HAP-1 (cell line): ENCODE data around the gene CNTN5.

Source experiments
- DNase-seq, 2 experiments: peaks; one replicate each; pipeline ENCODE4 v3.0.0-alpha.2; 2016 to 2020; ENCODE audit warnings: low spot score in 2 of 2
- H3K27me3 ChIP-seq: fragments of 250-450 bp; sonication (Bioruptor Pico); 2 replicates; pipeline ENCODE4 v1.5.1; 2020; ENCODE audit warnings: low read depth, mild to moderate bottlenecking, moderate library complexity
- H3K36me3 ChIP-seq: fragments of 250-450 bp; sonication (Bioruptor Pico); replicated peaks from 2 replicates; pipeline ENCODE4 v1.5.1; 2020; ENCODE audit warnings: mild to moderate bottlenecking
- H3K4me1 ChIP-seq: fragments of 250-450 bp; sonication (Bioruptor Pico); 2 replicates; pipeline ENCODE4 v1.5.1; 2020; ENCODE audit warnings: mild to moderate bottlenecking
- H3K4me3 ChIP-seq: fragments of 250-450 bp; sonication (Bioruptor Pico); 2 replicates; pipeline ENCODE4 v1.5.1; 2020; ENCODE audit warnings: mild to moderate bottlenecking, moderate library complexity
- H3K9me3 ChIP-seq: fragments of 250-450 bp; sonication (Bioruptor Pico); 2 replicates; pipeline ENCODE4 v1.5.1; 2020; ENCODE audit warnings: mild to moderate bottlenecking, moderate library complexity
- in situ Hi-C: fragments of 300-500 bp; cut with MboI; formaldehyde crosslinking; loops from 3 replicates; pipeline ENCODE4 v1.14.3; 2020; ENCODE audit warnings: low sequenced_read_pairs, inconsistent platforms, mixed read lengths

The CNTN5 gene

DNA sequence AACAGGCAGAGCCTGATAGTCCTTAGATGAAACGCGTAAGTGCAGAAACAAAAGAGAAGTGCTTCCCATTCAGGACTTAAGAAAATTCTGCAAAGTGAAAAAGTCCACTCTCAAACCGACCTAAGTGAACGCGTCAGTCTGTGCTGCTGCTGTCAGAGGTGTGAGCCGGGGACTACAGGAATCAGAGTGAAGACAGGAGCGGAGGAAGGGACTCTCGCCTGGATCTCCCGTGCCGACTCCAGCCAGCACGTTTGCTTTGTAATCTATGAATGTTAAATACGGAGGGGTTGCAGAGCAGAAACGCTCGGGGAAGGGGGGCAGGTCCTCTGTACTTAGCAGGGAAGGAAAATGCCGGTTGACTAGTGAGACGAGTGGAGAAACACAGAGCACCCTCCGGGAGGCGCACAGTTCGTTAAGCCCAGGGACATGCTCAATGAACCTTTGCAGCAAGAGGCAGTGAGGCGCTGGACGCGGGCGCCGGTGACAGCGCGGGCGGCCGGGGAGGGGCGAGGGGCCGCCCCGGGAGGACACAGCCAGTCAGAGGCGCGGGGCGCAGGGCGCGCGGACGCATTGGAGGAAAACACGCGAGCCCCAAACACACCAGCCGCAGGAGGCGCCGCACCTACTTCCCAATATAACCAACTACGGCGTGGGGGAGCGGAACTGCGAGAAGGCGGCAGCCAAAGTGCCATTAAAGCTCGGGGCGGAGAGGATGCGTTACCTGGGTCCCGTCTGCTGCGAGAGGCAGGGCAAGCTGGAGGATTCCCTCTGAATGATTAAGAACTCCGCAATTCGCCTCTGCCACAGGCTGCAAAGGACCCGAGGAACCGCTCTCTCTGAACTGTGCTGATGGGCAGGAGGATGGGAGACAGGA, at the start of gene CNTN5:
TSS of gene CNTN5 (plus strand) at position 598 of the 874 bp plus-strand sequence.
- H3K9me3 ChIP-seq, result no peaks in the 10 kb centered on the region
- peaks cover 43% of the 10 kb centered on the region for H3K27me3 ChIP-seq
- DNase-seq, result peak in 1 of 2 experiments; percentile 35
- in situ Hi-C loops, result no loop called here
- H3K4me1 ChIP-seq, result no peaks in the 10 kb centered on the region
- no peak within 1 kb of the TSS for H3K4me3 ChIP-seq
- no peaks in the 10 kb centered on the region for H3K36me3 ChIP-seq

- DNase-seq, result no peak
- Histone ChIP-seq H3K36me3 (no peaks in the 10 kb centered on the region), H3K4me1 (no peaks in the 10 kb centered on the region), H3K9me3 (no peaks in the 10 kb centered on the region), H3K4me3 (no peak overlapping the region), H3K27me3 (no peaks in the 10 kb centered on the region)
- in situ Hi-C loops, result no loop called here
These were observed 41.5 kb upstream of the CNTN5 start for GRCh38 chr11:98979205-98979604.

- in situ Hi-C loops, result no loop called here
- Histone ChIP-seq H3K4me1 (no peaks in the 10 kb centered on the region), H3K9me3 (no peaks in the 10 kb centered on the region), H3K36me3 (no peaks in the 10 kb centered on the region), H3K4me3 (no peak overlapping the region), H3K27me3 (peaks cover 19% of the 10 kb centered on the region)
- peak in 1 of 2 experiments; percentile 39 for DNase-seq
These were observed 4.9 kb upstream of the CNTN5 start for GRCh38 chr11:99015634-99016454.

DNA sequence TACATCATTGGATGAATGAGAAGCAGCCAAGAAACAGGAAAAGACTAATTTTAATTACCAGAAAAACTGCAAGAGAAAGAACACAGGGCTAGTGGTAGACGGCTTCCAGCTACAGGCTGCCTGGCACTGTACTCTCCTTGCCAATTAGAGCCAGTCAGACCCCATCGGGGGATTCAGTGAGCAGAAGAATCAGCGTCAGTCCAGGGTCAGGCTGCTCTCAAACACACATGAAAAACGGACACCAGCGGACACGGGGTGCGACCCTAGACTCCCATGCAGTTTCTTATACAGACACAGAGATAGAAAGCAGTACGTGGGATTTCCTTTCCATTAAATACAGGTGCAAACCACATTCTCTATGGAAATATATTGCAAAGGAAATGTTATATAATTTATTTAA, 1.1 kb upstream of the CNTN5 start:
- DNase-seq, result no peak
- no peak overlapping the region for H3K4me3 ChIP-seq
- no peaks in the 10 kb centered on the region for H3K4me1 ChIP-seq
- in situ Hi-C loops, result no loop called here
- H3K36me3 ChIP-seq, result no peaks in the 10 kb centered on the region
- H3K27me3 ChIP-seq, result peaks cover 43% of the 10 kb centered on the region
- no peaks in the 10 kb centered on the region for H3K9me3 ChIP-seq

- H3K4me3 ChIP-seq, result no peak overlapping the region
- no peaks in the 10 kb centered on the region for H3K9me3 ChIP-seq
- in situ Hi-C loops, result no loop called here
- no peaks in the 10 kb centered on the region for H3K36me3 ChIP-seq
- no peaks in the 10 kb centered on the region for H3K27me3 ChIP-seq
- no peak for DNase-seq
- H3K4me1 ChIP-seq, result no peaks in the 10 kb centered on the region
These were observed 16.3 kb downstream of the CNTN5 start for GRCh38 chr11:99037057-99037456.

DNA sequence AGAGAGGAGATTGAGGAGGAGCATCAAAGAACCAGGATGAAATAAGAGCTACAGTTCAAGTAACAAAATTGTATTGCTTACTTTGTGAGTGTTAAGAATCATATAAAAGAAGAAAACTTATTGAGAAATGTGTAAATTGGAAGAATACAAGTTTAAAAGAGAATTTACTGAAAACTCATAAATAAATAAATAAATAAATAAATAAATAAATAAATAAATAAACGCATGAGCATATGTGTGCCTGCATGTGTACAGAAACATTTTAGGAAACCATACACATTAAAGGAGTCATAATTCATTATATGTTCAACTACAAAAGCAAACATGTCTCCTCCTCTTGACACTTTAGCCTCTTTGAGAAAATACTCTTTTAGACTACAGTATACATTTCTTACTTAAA, 42.6 kb downstream of the CNTN5 start:
- DNase-seq, result no peak
- H3K9me3 ChIP-seq, result no peaks in the 10 kb centered on the region
- no peak overlapping the region for H3K4me3 ChIP-seq
- in situ Hi-C loops, result no loop called here
- H3K27me3 ChIP-seq, result no peaks in the 10 kb centered on the region
- H3K4me1 ChIP-seq, result no peaks in the 10 kb centered on the region
- no peaks in the 10 kb centered on the region for H3K36me3 ChIP-seq

- no peaks in the 10 kb centered on the region for H3K36me3 ChIP-seq
- no peaks in the 10 kb centered on the region for H3K4me1 ChIP-seq
- no peaks in the 10 kb centered on the region for H3K9me3 ChIP-seq
- H3K27me3 ChIP-seq, result no peaks in the 10 kb centered on the region
- H3K4me3 ChIP-seq, result no peak overlapping the region
- no peak for DNase-seq
- in situ Hi-C loops, result no loop called here
These were observed 44.4 kb downstream of the CNTN5 start for GRCh38 chr11:99065121-99065520.

DNA sequence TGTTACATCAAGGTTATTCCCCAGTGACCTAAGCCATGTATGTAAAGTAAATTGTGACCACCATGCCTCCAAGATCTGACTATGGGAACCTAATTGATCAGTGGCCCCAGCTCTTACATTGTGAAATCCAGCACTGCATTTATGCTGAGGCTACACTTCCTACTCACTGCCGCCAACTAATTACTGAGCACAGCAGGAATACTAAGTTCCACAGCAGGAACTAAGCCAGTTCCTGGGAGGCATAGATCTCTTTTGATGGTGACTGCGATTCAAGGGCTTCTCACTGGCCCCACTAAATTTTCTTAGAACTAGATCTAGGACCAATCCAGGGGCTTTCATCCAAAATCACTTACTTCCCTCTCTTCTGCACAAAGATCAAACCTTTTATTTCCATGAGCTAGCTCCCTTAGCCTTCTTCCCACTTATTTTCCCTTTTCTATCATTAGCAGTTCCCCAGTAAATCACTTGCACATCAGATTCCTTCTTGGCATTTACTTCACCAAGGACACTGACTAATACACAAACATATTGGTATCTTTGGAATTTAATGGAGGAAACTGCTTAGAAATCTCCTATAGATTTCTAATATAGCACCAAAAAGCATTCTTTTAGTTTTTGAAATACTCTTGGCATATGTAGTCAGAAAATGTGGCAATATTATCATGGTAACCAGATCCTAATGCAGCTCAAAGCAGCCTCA, 46.0 kb downstream of the CNTN5 start:
- no peak overlapping the region for H3K4me3 ChIP-seq
- no peak for DNase-seq

GRCh38 chr11:99068832-99069231, 48.1 kb downstream of the CNTN5 start:
- Histone ChIP-seq H3K4me1 (no peaks in the 10 kb centered on the region), H3K36me3 (no peaks in the 10 kb centered on the region), H3K4me3 (no peak overlapping the region), H3K9me3 (no peaks in the 10 kb centered on the region), H3K27me3 (no peaks in the 10 kb centered on the region)
- no peak for DNase-seq
- in situ Hi-C loops, result no loop called here

More for the DNA sequence above, 46.0 kb downstream of the CNTN5 start:
- H3K36me3 ChIP-seq, result no peaks in the 10 kb centered on the region
- H3K27me3 ChIP-seq, result no peaks in the 10 kb centered on the region
- H3K4me1 ChIP-seq, result no peaks in the 10 kb centered on the region
- in situ Hi-C loops, result no loop called here
- H3K9me3 ChIP-seq, result no peaks in the 10 kb centered on the region

- H3K9me3 ChIP-seq, result no peaks in the 10 kb centered on the region
- H3K4me1 ChIP-seq, result no peaks in the 10 kb centered on the region
- H3K36me3 ChIP-seq, result no peaks in the 10 kb centered on the region
- in situ Hi-C loops, result no loop called here
- H3K27me3 ChIP-seq, result no peaks in the 10 kb centered on the region
- H3K4me3 ChIP-seq, result no peak overlapping the region
- peak in 1 of 2 experiments; percentile 6 for DNase-seq
These were observed 49.2 kb downstream of the CNTN5 start for GRCh38 chr11:99069856-99070444.

DNA sequence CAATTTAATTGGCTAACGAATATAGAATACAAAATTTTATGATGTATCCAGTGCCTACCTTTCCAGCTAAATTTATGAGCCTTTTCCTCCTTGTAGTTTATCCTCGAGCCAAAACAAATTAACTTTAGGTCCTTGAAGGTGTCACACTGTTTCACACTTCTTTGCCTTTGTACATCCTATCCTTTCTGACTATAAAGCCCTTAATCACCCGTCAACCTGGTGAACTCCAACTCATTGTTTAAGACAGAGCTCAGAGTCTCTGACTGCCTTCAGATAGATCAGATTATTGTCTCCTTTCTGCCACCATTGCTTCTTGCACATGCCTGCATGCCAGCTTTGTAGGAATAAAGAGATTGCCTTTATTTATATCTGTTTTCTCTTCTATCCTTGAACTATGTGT, 58.8 kb downstream of the CNTN5 start:
- no peak overlapping the region for H3K4me3 ChIP-seq
- H3K27me3 ChIP-seq, result peaks cover 3% of the 10 kb centered on the region; the same call in 1 of the 2 replicates
- H3K9me3 ChIP-seq, result no peaks in the 10 kb centered on the region
- H3K36me3 ChIP-seq, result no peaks in the 10 kb centered on the region
- H3K4me1 ChIP-seq, result no peaks in the 10 kb centered on the region
- in situ Hi-C loops, result no loop called here
- DNase-seq, result no peak

- H3K36me3 ChIP-seq, result no peaks in the 10 kb centered on the region
- DNase-seq, result no peak
- no peaks in the 10 kb centered on the region for H3K9me3 ChIP-seq
- in situ Hi-C loops, result no loop called here
- H3K4me3 ChIP-seq, result no peak overlapping the region
- H3K27me3 ChIP-seq, result peaks cover 3% of the 10 kb centered on the region; the same call in 1 of the 2 replicates
- no peaks in the 10 kb centered on the region for H3K4me1 ChIP-seq
These were observed 59.4 kb downstream of the CNTN5 start for GRCh38 chr11:99080154-99080553.

DNA sequence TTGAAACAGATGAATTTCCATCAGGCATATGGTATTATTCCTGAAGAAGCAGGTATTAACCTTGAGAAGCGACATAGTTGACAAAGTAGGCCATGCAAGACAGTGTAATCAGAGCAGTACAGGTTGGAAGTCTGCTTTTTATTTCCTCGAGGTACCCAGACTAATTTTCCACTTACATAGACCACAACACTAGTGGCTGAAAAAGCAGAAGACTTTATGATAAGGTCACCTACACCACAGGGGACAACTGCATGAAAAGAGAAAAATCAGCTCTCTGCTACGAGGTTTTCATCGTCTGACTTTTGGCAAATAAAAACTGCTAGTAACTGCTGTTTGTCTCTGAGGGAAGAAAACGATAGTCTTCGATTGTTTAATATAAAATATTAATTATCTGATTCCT, 77.5 kb downstream of the CNTN5 start:
- Histone ChIP-seq H3K36me3 (no peaks in the 10 kb centered on the region), H3K4me1 (no peaks in the 10 kb centered on the region), H3K4me3 (no peak overlapping the region), H3K9me3 (no peaks in the 10 kb centered on the region), H3K27me3 (no peaks in the 10 kb centered on the region)
- in situ Hi-C loops, result no loop called here
- no peak for DNase-seq
